Common myeloid progenitor, CD34-positive (primary cell): ENCODE data around the gene ALG12.

Source experiments
- CTCF ChIA-PET: fragments of 350-600 bp; sonication (Branson Sonifier 250); formaldehyde crosslinking; loops from one replicate; lab custom pipeline; 2021; ENCODE audit warnings: antibody characterized with exemption; lab: Charles Lee
- POLR2A ChIA-PET: fragments of 350-600 bp; sonication (Branson Sonifier 250); formaldehyde crosslinking; loops from one replicate; lab custom pipeline; 2021; ENCODE audit warnings: antibody characterized with exemption; lab: Charles Lee
- DNase-seq, 3 donors: peaks; one replicate each; pipeline versions ENCODE4 v3.0.0 to v3.0.0-alpha.2; 2013
- H3K27ac ChIP-seq, 2 experiments: 1 replicate in 1 of 2; 2 replicates in 1 of 2; pipeline ENCODE4 v1.7.0; 2013; ENCODE audit warnings: inconsistent platforms in 2 of 2, low read length in 2 of 2, mild to moderate bottlenecking in 2 of 2, low read depth in 1 of 2, moderate library complexity in 1 of 2; ENCODE audit not compliant: severe bottlenecking in 2 of 2, insufficient read depth in 1 of 2, poor library complexity in 1 of 2
- H3K27me3 ChIP-seq, 5 experiments: replicated peaks in 2 of 5; 1 replicate in 3 of 5; 2 replicates in 2 of 5; pipeline versions ENCODE4 v1.6.1 to v1.7.0; 2013; ENCODE audit warnings: low read length in 4 of 5, mild to moderate bottlenecking in 2 of 5, moderate library complexity in 2 of 5, inconsistent platforms in 1 of 5; ENCODE audit not compliant: insufficient read depth in 5 of 5, control insufficient read depth in 4 of 5
- H3K36me3 ChIP-seq, 4 experiments: 1 replicate in 2 of 4; 2 replicates in 2 of 4; pipeline versions ENCODE4 v1.6.1 to v1.7.0; 2013; ENCODE audit warnings: low read length in 3 of 4, control low read depth in 1 of 4, mild to moderate bottlenecking in 1 of 4; ENCODE audit not compliant: control insufficient read depth in 4 of 4, insufficient read depth in 4 of 4
- H3K4me1 ChIP-seq, 4 experiments: 1 replicate in 3 of 4; 2 replicates in 1 of 4; pipeline versions ENCODE4 v1.6.1 to v1.7.1; 2013; ENCODE audit warnings: low read length in 3 of 4, mild to moderate bottlenecking in 3 of 4, control low read depth in 1 of 4, inconsistent platforms in 1 of 4, moderate library complexity in 1 of 4; ENCODE audit not compliant: control insufficient read depth in 4 of 4, insufficient read depth in 4 of 4; ENCODE audit errors: control extremely low read depth in 1 of 4
- H3K4me3 ChIP-seq, 7 experiments: 1 replicate in 4 of 7; 2 replicates in 3 of 7; pipeline versions ENCODE4 v1.5.1 to v1.7.0; 2013; ENCODE audit warnings: mild to moderate bottlenecking in 7 of 7, low read length in 6 of 7, moderate library complexity in 6 of 7, inconsistent platforms in 2 of 7, low read depth in 2 of 7, control low read depth in 1 of 7; ENCODE audit not compliant: insufficient read depth in 4 of 7, control insufficient read depth in 1 of 7; ENCODE audit errors: extremely low read depth in 1 of 7
- H3K9me3 ChIP-seq, 5 experiments: 1 replicate in 4 of 5; 2 replicates in 1 of 5; pipeline versions ENCODE4 v1.6.1 to v1.7.1; 2013; ENCODE audit warnings: low read length in 4 of 5, mild to moderate bottlenecking in 2 of 5, inconsistent platforms in 1 of 5, low read depth in 1 of 5, moderate library complexity in 1 of 5; ENCODE audit not compliant: control insufficient read depth in 4 of 5, insufficient read depth in 2 of 5; ENCODE audit errors: control extremely low read depth in 1 of 5
- WGBS: methylation state at CpG from one replicate; pipeline ENCODE4 v1.1.5; 2013; ENCODE audit not compliant: insufficient coverage; 5-methylcytosine and 5-hydroxymethylcytosine counted together

ALG12 gene

GRCh38 chr22:49957826-49958365 is 39.7 kb upstream of the ALG12 start:
- 93% methylated on average over 6 of the region's 12 CpGs for WGBS
- POLR2A ChIA-PET: interaction anchor here (2.4 kb wide), 1 partner anchor 22 kb away, joined by 12 read pairs; no protein-coding TSS in a partner anchor
- H3K4me3 ChIP-seq: no peak overlapping the region
- no peak for DNase-seq
- CTCF ChIA-PET: interaction anchor here (1.3 to 1.5 kb wide), 2 partner anchors 21 to 128 kb away, joined by 4 to 6 read pairs; no protein-coding TSS in a partner anchor
- H3K9me3 ChIP-seq: no peaks in the 10 kb centered on the region
- no peaks in the 10 kb centered on the region for H3K27me3 ChIP-seq
- peaks cover 0 to 12% (median 9%) of the 10 kb centered on the region in 4 experiments for H3K36me3 ChIP-seq
- H3K4me1 ChIP-seq: peaks cover 0 to 44% (median 24%) of the 10 kb centered on the region in 4 experiments
- no peak overlapping the region for H3K27ac ChIP-seq

- Histone ChIP-seq H3K27me3 (no peaks in the 10 kb centered on the region), H3K4me1 (peaks cover 0 to 41% (median 18%) of the 10 kb centered on the region in 4 experiments), H3K9me3 (no peaks in the 10 kb centered on the region), H3K36me3 (peaks cover 0 to 6% (median 6%) of the 10 kb centered on the region in 4 experiments), H3K4me3 (no peak overlapping the region), H3K27ac (no peak overlapping the region)
- 98% methylated on average over 15 of the region's 20 CpGs for WGBS
- POLR2A ChIA-PET: interaction anchor here (2.4 kb wide), 1 partner anchor 21 kb away, joined by 12 read pairs; no protein-coding TSS in a partner anchor
- CTCF ChIA-PET: interaction anchor here (1.0 to 1.5 kb wide), 5 partner anchors 11 to 129 kb away, joined by 3 to 6 read pairs (median 3); no protein-coding TSS in a partner anchor
- no peak for DNase-seq
Observed at GRCh38 chr22:49956914-49957825, 38.9 kb upstream of the ALG12 start.

- CTCF ChIA-PET: interaction anchor here (0.8 to 1.2 kb wide), 5 partner anchors 10 to 74 kb away, joined by 3 to 5 read pairs (median 3); no protein-coding TSS in a partner anchor
Observed at GRCh38 chr22:49956418-49956770, 38.2 kb upstream of the ALG12 start.

GRCh38 chr22:49955581-49956417 is 37.6 kb upstream of the ALG12 start:
- WGBS: 95% methylated on average over 14 of the region's 22 CpGs
- Histone ChIP-seq H3K4me1 (peaks cover 0 to 55% (median 26%) of the 10 kb centered on the region in 4 experiments), H3K9me3 (no peaks in the 10 kb centered on the region), H3K4me3 (no peak overlapping the region), H3K27ac (no peak overlapping the region), H3K27me3 (no peaks in the 10 kb centered on the region), H3K36me3 (no peaks in the 10 kb centered on the region)
- DNase-seq: no peak
- ChIA-PET CTCF (interaction anchor here (0.8 to 1.2 kb wide), 5 partner anchors 9 to 75 kb away, joined by 3 to 5 read pairs (median 3); no protein-coding TSS in a partner anchor), POLR2A (interaction anchor here (1.5 to 2.4 kb wide), 2 partner anchors 20 kb away, joined by 4 to 12 read pairs; no protein-coding TSS in a partner anchor)

More at GRCh38 chr22:49956418-49956770, 38.2 kb upstream of the ALG12 start:
- 93% methylated on average over 8 of the region's 15 CpGs for WGBS
- POLR2A ChIA-PET: interaction anchor here (2.4 kb wide), 1 partner anchor 20 kb away, joined by 12 read pairs; no protein-coding TSS in a partner anchor
- Histone ChIP-seq H3K27me3 (no peaks in the 10 kb centered on the region), H3K9me3 (no peaks in the 10 kb centered on the region), H3K4me1 (peaks cover 0 to 49% (median 21%) of the 10 kb centered on the region in 4 experiments), H3K4me3 (no peak overlapping the region), H3K36me3 (peaks cover 0 to under 1% (median 0%) of the 10 kb centered on the region in 4 experiments), H3K27ac (no peak overlapping the region)
- no peak for DNase-seq

GRCh38 chr22:49954991-49955580 is 36.8 kb upstream of the ALG12 start:
- no peak overlapping the region for H3K4me3 ChIP-seq
- H3K27me3 ChIP-seq: no peaks in the 10 kb centered on the region
- WGBS: 92% methylated on average over 9 of the region's 15 CpGs
- no peak overlapping the region for H3K27ac ChIP-seq
- peaks cover 0 to 59% (median 28%) of the 10 kb centered on the region in 4 experiments for H3K4me1 ChIP-seq
- ChIA-PET POLR2A (interaction anchor here (1.5 kb wide), 1 partner anchor 19 kb away, joined by 4 read pairs; no protein-coding TSS in a partner anchor), CTCF (interaction anchor here (1.4 kb wide), 1 partner anchor 16 kb away, joined by 5 read pairs; no protein-coding TSS in a partner anchor)
- no peaks in the 10 kb centered on the region for H3K36me3 ChIP-seq
- DNase-seq: no peak
- H3K9me3 ChIP-seq: no peaks in the 10 kb centered on the region

- peaks cover 0 to 52% (median 21%) of the 10 kb centered on the region in 4 experiments for H3K4me1 ChIP-seq
- POLR2A ChIA-PET: interaction anchor here (1.5 kb wide), 1 partner anchor 18 kb away, joined by 4 read pairs; no protein-coding TSS in a partner anchor
- H3K36me3 ChIP-seq: no peaks in the 10 kb centered on the region
- no peaks in the 10 kb centered on the region for H3K27me3 ChIP-seq
- H3K4me3 ChIP-seq: no peak overlapping the region
- no peak for DNase-seq
- CTCF ChIA-PET: interaction anchor here (1.4 kb wide), 1 partner anchor 15 kb away, joined by 5 read pairs; no protein-coding TSS in a partner anchor
- H3K27ac ChIP-seq: no peak overlapping the region
- whole genome bisulfite sequencing: 89% methylated on average over 6 of the region's 8 CpGs
- H3K9me3 ChIP-seq: no peaks in the 10 kb centered on the region
Observed at GRCh38 chr22:49954354-49954753, 36.1 kb upstream of the ALG12 start.
